Measurements from ENCODE around the gene PPWD1. TPM values are rescaled to one million over a fixed set of nuclear protein-coding genes. Genes with fewer than 3 reads are reported as not detected.

Gene PPWD1
- total and polyA plus RNA-seq, 2 of the 13 experiments (the other 11 are each of a cell fraction or from before 2014, with no cell fraction given): 7.4 to 44.3 TPM

DNA sequence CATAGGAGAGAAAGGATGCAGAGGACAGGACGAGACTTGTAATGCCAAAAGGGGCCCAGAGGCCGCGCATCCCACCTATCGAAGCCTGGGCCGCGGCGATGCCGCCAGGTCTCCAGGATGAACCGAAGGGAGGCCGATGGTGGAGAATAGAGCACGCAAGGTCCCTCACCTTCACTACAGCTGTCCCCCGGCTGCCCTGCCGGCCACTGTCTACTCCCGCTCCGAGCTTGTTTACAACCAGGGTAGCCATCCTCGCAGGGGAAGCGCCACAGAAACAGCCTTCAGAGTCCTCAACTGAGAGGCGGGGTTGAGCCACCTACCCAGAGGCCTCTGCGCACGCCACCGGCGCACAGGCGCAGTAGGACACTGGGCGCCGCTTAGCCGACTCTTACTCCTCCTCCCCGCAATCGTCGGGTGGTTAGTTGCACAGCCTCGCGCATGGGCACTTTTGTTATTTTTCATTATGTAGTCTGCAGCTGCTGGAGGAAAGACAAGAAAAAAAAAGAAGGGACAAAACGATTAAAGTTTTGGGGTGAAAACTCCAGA is 61.0 kb downstream of the PPWD1 start, which contains the start of gene TRIM23 (continued):
- TF ChIP-seq ZSCAN12 (CRISPR knock-in tag; IDR thresholded peaks at IDR 0.05) (0 out of 2 replicates have a peak, but pooled peaks have one; percentile 6), HMGA1 (CRISPR knock-in tag; conservative IDR thresholded peaks at IDR 0.05) (no peak), KDM2A (CRISPR knock-in tag; IDR thresholded peaks at IDR 0.05; ENCODE audit: borderline replicate concordance, low read depth) (peak; percentile 72; the same call in 1 of the 2 replicates), HNRNPLL (IDR thresholded peaks at IDR 0.05; ENCODE audit: low read depth, low read length, poor library complexity, severe bottlenecking) (peak; percentile 95), ZFP90 (CRISPR knock-in tag; IDR thresholded peaks at IDR 0.05; ENCODE audit: borderline replicate concordance) (no peak), NR2F2 (IDR thresholded peaks at IDR 0.05; ENCODE audit: borderline replicate concordance, low read depth) (no peak), SYNCRIP (IDR thresholded peaks at IDR 0.05; ENCODE audit: insufficient read depth, low read depth, low read length) (no peak), ZNF343 (CRISPR knock-in tag; IDR thresholded peaks at IDR 0.05) (no peak), ZNF256 (CRISPR knock-in tag; conservative IDR thresholded peaks at IDR 0.05) (no peak), PAWR (CRISPR knock-in tag; IDR thresholded peaks at IDR 0.05; ENCODE audit: borderline replicate concordance) (peak; percentile 45; the same call in 1 of the 2 replicates), ZNF441 (CRISPR knock-in tag; IDR thresholded peaks at IDR 0.05; ENCODE audit: borderline replicate concordance) (no peak; the same call in 1 of the 2 replicates), ZNF615 (CRISPR knock-in tag; IDR thresholded peaks at IDR 0.05; ENCODE audit: borderline replicate concordance) (no peak), SRSF9 (IDR thresholded peaks at IDR 0.05; ENCODE audit: borderline replicate concordance, insufficient read depth, low read depth, low read length, poor library complexity, severe bottlenecking) (no peak), RORA (CRISPR knock-in tag; IDR thresholded peaks at IDR 0.05) (no peak), ZNF614 (CRISPR knock-in tag; IDR thresholded peaks at IDR 0.05; ENCODE audit: borderline replicate concordance) (peak; percentile 27; the same call in 1 of the 2 replicates), NRL (CRISPR knock-in tag; IDR thresholded peaks at IDR 0.05; ENCODE audit: borderline replicate concordance) (peak; percentile 66; the same call in 1 of the 2 replicates)
- TF ChIP-seq, protein P1, sequence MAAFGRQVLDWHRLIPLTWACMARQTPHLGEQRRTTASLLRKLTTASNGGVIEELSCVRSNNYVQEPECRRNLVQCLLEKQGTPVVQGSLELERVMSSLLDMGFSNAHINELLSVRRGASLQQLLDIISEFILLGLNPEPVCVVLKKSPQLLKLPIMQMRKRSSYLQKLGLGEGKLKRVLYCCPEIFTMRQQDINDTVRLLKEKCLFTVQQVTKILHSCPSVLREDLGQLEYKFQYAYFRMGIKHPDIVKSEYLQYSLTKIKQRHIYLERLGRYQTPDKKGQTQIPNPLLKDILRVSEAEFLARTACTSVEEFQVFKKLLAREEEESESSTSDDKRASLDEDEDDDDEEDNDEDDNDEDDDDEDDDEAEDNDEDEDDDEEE (CRISPR knock-in tag; IDR thresholded peaks at IDR 0.05): no peak
- TF ChIP-seq, protein P2, sequence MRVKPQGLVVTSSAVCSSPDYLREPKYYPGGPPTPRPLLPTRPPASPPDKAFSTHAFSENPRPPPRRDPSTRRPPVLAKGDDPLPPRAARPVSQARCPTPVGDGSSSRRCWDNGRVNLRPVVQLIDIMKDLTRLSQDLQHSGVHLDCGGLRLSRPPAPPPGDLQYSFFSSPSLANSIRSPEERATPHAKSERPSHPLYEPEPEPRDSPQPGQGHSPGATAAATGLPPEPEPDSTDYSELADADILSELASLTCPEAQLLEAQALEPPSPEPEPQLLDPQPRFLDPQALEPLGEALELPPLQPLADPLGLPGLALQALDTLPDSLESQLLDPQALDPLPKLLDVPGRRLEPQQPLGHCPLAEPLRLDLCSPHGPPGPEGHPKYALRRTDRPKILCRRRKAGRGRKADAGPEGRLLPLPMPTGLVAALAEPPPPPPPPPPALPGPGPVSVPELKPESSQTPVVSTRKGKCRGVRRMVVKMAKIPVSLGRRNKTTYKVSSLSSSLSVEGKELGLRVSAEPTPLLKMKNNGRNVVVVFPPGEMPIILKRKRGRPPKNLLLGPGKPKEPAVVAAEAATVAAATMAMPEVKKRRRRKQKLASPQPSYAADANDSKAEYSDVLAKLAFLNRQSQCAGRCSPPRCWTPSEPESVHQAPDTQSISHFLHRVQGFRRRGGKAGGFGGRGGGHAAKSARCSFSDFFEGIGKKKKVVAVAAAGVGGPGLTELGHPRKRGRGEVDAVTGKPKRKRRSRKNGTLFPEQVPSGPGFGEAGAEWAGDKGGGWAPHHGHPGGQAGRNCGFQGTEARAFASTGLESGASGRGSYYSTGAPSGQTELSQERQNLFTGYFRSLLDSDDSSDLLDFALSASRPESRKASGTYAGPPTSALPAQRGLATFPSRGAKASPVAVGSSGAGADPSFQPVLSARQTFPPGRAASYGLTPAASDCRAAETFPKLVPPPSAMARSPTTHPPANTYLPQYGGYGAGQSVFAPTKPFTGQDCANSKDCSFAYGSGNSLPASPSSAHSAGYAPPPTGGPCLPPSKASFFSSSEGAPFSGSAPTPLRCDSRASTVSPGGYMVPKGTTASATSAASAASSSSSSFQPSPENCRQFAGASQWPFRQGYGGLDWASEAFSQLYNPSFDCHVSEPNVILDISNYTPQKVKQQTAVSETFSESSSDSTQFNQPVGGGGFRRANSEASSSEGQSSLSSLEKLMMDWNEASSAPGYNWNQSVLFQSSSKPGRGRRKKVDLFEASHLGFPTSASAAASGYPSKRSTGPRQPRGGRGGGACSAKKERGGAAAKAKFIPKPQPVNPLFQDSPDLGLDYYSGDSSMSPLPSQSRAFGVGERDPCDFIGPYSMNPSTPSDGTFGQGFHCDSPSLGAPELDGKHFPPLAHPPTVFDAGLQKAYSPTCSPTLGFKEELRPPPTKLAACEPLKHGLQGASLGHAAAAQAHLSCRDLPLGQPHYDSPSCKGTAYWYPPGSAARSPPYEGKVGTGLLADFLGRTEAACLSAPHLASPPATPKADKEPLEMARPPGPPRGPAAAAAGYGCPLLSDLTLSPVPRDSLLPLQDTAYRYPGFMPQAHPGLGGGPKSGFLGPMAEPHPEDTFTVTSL (CRISPR knock-in tag; IDR thresholded peaks at IDR 0.05; ENCODE audit: borderline replicate concordance): no peak
- TF ChIP-seq, protein P3, sequence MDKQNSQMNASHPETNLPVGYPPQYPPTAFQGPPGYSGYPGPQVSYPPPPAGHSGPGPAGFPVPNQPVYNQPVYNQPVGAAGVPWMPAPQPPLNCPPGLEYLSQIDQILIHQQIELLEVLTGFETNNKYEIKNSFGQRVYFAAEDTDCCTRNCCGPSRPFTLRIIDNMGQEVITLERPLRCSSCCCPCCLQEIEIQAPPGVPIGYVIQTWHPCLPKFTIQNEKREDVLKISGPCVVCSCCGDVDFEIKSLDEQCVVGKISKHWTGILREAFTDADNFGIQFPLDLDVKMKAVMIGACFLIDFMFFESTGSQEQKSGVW (CRISPR knock-in tag; IDR thresholded peaks at IDR 0.05; ENCODE audit: borderline replicate concordance): no peak
- TF ChIP-seq, protein P4, sequence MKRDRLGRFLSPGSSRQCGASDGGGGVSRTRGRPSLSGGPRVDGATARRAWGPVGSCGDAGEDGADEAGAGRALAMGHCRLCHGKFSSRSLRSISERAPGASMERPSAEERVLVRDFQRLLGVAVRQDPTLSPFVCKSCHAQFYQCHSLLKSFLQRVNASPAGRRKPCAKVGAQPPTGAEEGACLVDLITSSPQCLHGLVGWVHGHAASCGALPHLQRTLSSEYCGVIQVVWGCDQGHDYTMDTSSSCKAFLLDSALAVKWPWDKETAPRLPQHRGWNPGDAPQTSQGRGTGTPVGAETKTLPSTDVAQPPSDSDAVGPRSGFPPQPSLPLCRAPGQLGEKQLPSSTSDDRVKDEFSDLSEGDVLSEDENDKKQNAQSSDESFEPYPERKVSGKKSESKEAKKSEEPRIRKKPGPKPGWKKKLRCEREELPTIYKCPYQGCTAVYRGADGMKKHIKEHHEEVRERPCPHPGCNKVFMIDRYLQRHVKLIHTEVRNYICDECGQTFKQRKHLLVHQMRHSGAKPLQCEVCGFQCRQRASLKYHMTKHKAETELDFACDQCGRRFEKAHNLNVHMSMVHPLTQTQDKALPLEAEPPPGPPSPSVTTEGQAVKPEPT (CRISPR knock-in tag; IDR thresholded peaks at IDR 0.05; ENCODE audit: low read depth): no peak; the same call in 1 of the 2 replicates

Data from HepG2 (cell line).